Keratinocyte (primary cell): ENCODE data around the gene CTCF. TPM values are rescaled to one million over a fixed set of nuclear protein-coding genes. Genes with fewer than 3 reads are reported as not detected.

ENCODE experiments used
- DNase-seq: peaks from one replicate; pipeline ENCODE4 v3.0.0-alpha.2; 2011; ENCODE audit warnings: low read depth, missing footprints, low spot score
- FAIRE-seq: peaks from 2 replicates; lab custom pipeline; 2011; peaks lifted over from hg19 to GRCh38; lab: Jason Lieb, UNC
- H2AFZ ChIP-seq: 2 replicates; pipeline ENCODE4 v1.6.0; 2012; ENCODE audit warnings: low read length, control low read depth, inconsistent platforms; ENCODE audit not compliant: control insufficient read depth
- H3K27ac ChIP-seq: 2 replicates; pipeline ENCODE4 v1.5.1; 2011; ENCODE audit warnings: low read length; ENCODE audit not compliant: control insufficient read depth, insufficient read depth
- H3K27me3 ChIP-seq: 3 replicates; pipeline ENCODE4 v1.6.0; 2011; ENCODE audit warnings: low read length; ENCODE audit not compliant: control insufficient read depth, insufficient read depth; ENCODE audit errors: extremely low read depth
- H3K36me3 ChIP-seq, 2 experiments: 2 replicates in 1 of 2; 3 replicates in 1 of 2; pipeline ENCODE4 v1.5.1; 2011; ENCODE audit warnings: low read length in 2 of 2, mild to moderate bottlenecking in 1 of 2; ENCODE audit not compliant: control insufficient read depth in 2 of 2, insufficient read depth in 2 of 2; ENCODE audit errors: extremely low read depth in 1 of 2
- H3K4me1 ChIP-seq: 3 replicates; pipeline ENCODE4 v1.5.1; 2011; ENCODE audit warnings: low read length; ENCODE audit not compliant: control insufficient read depth, insufficient read depth; ENCODE audit errors: extremely low read depth
- H3K4me2 ChIP-seq: 3 replicates; pipeline ENCODE4 v1.6.0; 2011; ENCODE audit warnings: low read depth, low read length; ENCODE audit not compliant: control insufficient read depth, insufficient read depth; ENCODE audit errors: extremely low read depth
- H3K4me3 ChIP-seq, 3 experiments: fragments of 200-600 bp in 1 of 3; sonication (generic) in 1 of 3; 2 replicates in 2 of 3; 3 replicates in 1 of 3; pipeline ENCODE4 v1.5.1; 2011 to 2016; ENCODE audit warnings: low read length in 3 of 3, mild to moderate bottlenecking in 3 of 3, control low read depth in 2 of 3, inconsistent platforms in 1 of 3, low read depth in 1 of 3, mixed read lengths in 1 of 3, mixed run types in 1 of 3, moderate library complexity in 1 of 3; ENCODE audit not compliant: control insufficient read depth in 2 of 3, insufficient read depth in 2 of 3; ENCODE audit errors: extremely low read depth in 1 of 3
- H3K79me2 ChIP-seq: 2 replicates; pipeline ENCODE4 v1.6.0; 2012; ENCODE audit warnings: low read length; ENCODE audit not compliant: control insufficient read depth, insufficient read depth
- H3K9ac ChIP-seq: 3 replicates; pipeline ENCODE4 v1.6.0; 2011; ENCODE audit warnings: low read length; ENCODE audit not compliant: control insufficient read depth, insufficient read depth; ENCODE audit errors: extremely low read depth
- H3K9me1 ChIP-seq: 3 replicates; pipeline ENCODE4 v1.6.0; 2011; ENCODE audit warnings: low read length; ENCODE audit not compliant: control insufficient read depth, insufficient read depth; ENCODE audit errors: extremely low read depth
- H3K9me3 ChIP-seq: 2 replicates; pipeline ENCODE4 v1.5.1; 2012; ENCODE audit warnings: low read depth, low read length; ENCODE audit not compliant: control insufficient read depth
- H4K20me1 ChIP-seq: 3 replicates; pipeline ENCODE4 v1.6.0; 2011; ENCODE audit warnings: low read length; ENCODE audit not compliant: control insufficient read depth, insufficient read depth; ENCODE audit errors: extremely low read depth
- EZH2 ChIP-seq: IDR thresholded peaks from one replicate; pipeline ENCODE4 v1.6.1; 2012; ENCODE audit warnings: inconsistent platforms, mild to moderate bottlenecking, low read length, moderate library complexity
- dilution Hi-C: fragments of 300-500 bp; cut with MboI; formaldehyde crosslinking; loops from one replicate; pipeline ENCODE4 v1.7.0; 2020; ENCODE audit warnings: low sequenced_read_pairs; ENCODE audit not compliant: extremely low pct_ligation_motif_present
- polyA plus RNA-seq, 5 experiments: library from polyadenylated mRNA; depleted of rRNA in 3 of 5; stranded (reverse) in 3 of 5; stranded (forward) in 1 of 5; unstranded in 1 of 5; fragments of >200 nt; gene quantifications; 1 replicate in 1 of 5; 2 replicates in 3 of 5; 3 replicates in 1 of 5; pipeline versions ENCODE4 v1.2.1 to v1.2.3, GENCODE V29; 2011 to 2012; ENCODE audit warnings: missing spikeins in 2 of 5, low read depth in 1 of 5, low replicate concordance in 1 of 5
- TF ChIP-seq, protein P1 (sequence below), 3 experiments: IDR thresholded peaks in 1 of 3; conservative IDR thresholded peaks in 1 of 3; optimal IDR thresholded peaks in 1 of 3; 2 replicates in 2 of 3; 3 replicates in 1 of 3; pipeline versions ENCODE3 to v1.5.1; 2011; ENCODE audit warnings: low read length in 3 of 3, mild to moderate bottlenecking in 3 of 3, moderate library complexity in 2 of 3, control low read depth in 1 of 3, inconsistent platforms in 1 of 3; ENCODE audit not compliant: insufficient read depth in 2 of 3; ENCODE audit errors: extremely low read depth in 1 of 3

The CTCF gene
- polyA plus RNA-seq, 1 donor (not counting 4 experiments of a cell fraction or from before 2014, with no cell fraction given), result 21.4 TPM

DNA sequence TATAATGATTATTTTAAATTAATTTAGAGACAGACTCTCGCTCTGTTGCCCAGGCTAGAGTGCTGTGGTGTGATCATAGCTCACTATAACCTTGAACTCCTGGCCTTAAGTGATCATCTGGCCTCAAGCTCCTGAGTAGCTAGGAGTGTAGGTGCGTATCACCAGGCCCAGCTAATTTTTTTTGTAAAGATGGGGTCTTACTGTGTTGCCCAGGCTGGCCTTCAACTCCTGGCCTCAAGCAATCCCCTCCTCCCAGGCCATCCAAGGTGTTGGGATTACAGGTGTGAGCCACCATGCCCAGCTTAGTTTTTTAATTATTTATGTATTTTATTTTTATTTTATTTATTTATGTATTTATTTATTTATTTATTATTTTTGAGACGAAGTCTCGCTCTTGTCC is 17.9 kb downstream of the CTCF start:
- no peak for FAIRE-seq
- dilution Hi-C loops, result no loop called here
- no peak overlapping the region for H3K4me2 ChIP-seq
- no peaks in the 10 kb centered on the region for H4K20me1 ChIP-seq
- no peaks in the 10 kb centered on the region for H3K4me1 ChIP-seq
- H3K27me3 ChIP-seq, result no peaks in the 10 kb centered on the region
- peaks cover 66% of the 10 kb centered on the region for H3K79me2 ChIP-seq
- no peak for DNase-seq
- no peak overlapping the region for H2AFZ ChIP-seq
- H3K27ac ChIP-seq, result no peak overlapping the region
- no peak overlapping the region for H3K9ac ChIP-seq
- H3K9me1 ChIP-seq, result no peaks in the 10 kb centered on the region
- H3K9me3 ChIP-seq, result no peaks in the 10 kb centered on the region
- TF ChIP-seq, protein P1, sequence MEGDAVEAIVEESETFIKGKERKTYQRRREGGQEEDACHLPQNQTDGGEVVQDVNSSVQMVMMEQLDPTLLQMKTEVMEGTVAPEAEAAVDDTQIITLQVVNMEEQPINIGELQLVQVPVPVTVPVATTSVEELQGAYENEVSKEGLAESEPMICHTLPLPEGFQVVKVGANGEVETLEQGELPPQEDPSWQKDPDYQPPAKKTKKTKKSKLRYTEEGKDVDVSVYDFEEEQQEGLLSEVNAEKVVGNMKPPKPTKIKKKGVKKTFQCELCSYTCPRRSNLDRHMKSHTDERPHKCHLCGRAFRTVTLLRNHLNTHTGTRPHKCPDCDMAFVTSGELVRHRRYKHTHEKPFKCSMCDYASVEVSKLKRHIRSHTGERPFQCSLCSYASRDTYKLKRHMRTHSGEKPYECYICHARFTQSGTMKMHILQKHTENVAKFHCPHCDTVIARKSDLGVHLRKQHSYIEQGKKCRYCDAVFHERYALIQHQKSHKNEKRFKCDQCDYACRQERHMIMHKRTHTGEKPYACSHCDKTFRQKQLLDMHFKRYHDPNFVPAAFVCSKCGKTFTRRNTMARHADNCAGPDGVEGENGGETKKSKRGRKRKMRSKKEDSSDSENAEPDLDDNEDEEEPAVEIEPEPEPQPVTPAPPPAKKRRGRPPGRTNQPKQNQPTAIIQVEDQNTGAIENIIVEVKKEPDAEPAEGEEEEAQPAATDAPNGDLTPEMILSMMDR (optimal IDR thresholded peaks at IDR 0.05 in 1 of 3, IDR thresholded peaks at IDR 0.05 in 1 of 3, conservative IDR thresholded peaks at IDR 0.05 in 1 of 3; ENCODE audit: extremely low read depth in 1 of 3, insufficient read depth in 2 of 3, low read length in 3 of 3), result no peak
- TF ChIP-seq EZH2, result no peak
- no peak overlapping the region for H3K4me3 ChIP-seq
- H3K36me3 ChIP-seq, result peaks cover under 1 to 3% of the 10 kb centered on the region in 2 experiments

DNA sequence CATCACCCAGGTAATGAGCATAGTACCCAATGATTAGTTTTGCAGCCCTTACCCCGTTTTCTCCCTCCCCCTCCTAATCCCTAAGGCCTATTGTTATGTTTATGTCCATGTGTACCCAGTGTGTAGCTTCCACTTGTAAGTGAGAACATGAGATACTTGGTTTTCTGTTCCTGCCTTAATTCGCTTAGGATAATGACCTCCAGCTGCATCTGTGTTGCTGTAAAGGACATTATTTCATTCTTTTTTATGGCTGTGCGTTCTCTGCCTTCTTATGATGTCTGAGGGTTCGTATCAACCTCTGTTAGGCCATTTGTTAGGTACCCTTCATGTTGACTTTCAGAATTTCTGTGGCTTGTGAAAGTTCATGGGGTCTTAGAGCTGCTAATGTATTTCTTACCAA is 31.0 kb downstream of the CTCF start:
- H3K36me3 ChIP-seq, result peaks cover 0 to 2% of the 10 kb centered on the region in 2 experiments
- FAIRE-seq, result no peak

More for the DNA sequence above, 31.0 kb downstream of the CTCF start:
- no peak for DNase-seq
- no peaks in the 10 kb centered on the region for H3K9me1 ChIP-seq
- no peak overlapping the region for H3K4me3 ChIP-seq
- H3K27me3 ChIP-seq, result no peaks in the 10 kb centered on the region
- H3K79me2 ChIP-seq, result peaks cover 57% of the 10 kb centered on the region
- dilution Hi-C loops, result no loop called here
- TF ChIP-seq, protein P1 (optimal IDR thresholded peaks at IDR 0.05 in 1 of 3, IDR thresholded peaks at IDR 0.05 in 1 of 3, conservative IDR thresholded peaks at IDR 0.05 in 1 of 3; ENCODE audit: extremely low read depth in 1 of 3, insufficient read depth in 2 of 3, low read length in 3 of 3), result no peak
- no peak for TF ChIP-seq EZH2
- no peak overlapping the region for H2AFZ ChIP-seq
- H3K9me3 ChIP-seq, result no peaks in the 10 kb centered on the region
- no peak overlapping the region for H3K4me2 ChIP-seq
- H4K20me1 ChIP-seq, result no peaks in the 10 kb centered on the region
- no peak overlapping the region for H3K27ac ChIP-seq
- H3K4me1 ChIP-seq, result peaks cover 14% of the 10 kb centered on the region
- no peak overlapping the region for H3K9ac ChIP-seq
